Natural killer cell treated with Interleukin-12 subunit alpha and Interleukin-12 subunit beta and Interleukin-15 and Interleukin-18, amount 100 ng/mL, for 72 hours (primary cell): ENCODE results near the gene ACO2. TPM values are rescaled to one million over a fixed set of nuclear protein-coding genes. Genes with fewer than 3 reads are reported as not detected.

Experiments used
- ATAC-seq, 2 donors: fragments of 150-1000 bp; cut with Tn5 transposase in 1 of 2; sonication (Bioruptor Pico), chemical (Tn5 transposase) in 1 of 2; 2 replicates each; pipeline ENCODE4 v1.10.0; 2021
- DNase-seq: peaks from one replicate; pipeline ENCODE4 v3.0.0; 2022; ENCODE audit warnings: low spot score
- H3K27ac Mint-ChIP-seq, 2 donors: 1 replicate in 1 of 2; 2 replicates in 1 of 2; pipeline ENCODE4 v1.8.0; 2022; ENCODE audit warnings: mixed read lengths in 2 of 2, mild to moderate bottlenecking in 1 of 2, moderate library complexity in 1 of 2
- H3K27me3 Mint-ChIP-seq, 2 donors: 1 replicate in 1 of 2; 2 replicates in 1 of 2; pipeline ENCODE4 v1.8.0; 2022; ENCODE audit warnings: mixed read lengths in 2 of 2
- H3K36me3 Mint-ChIP-seq: one replicate; pipeline ENCODE4 v1.8.0; 2022; ENCODE audit warnings: mixed read lengths
- H3K4me1 Mint-ChIP-seq, 2 donors: 1 replicate in 1 of 2; 2 replicates in 1 of 2; pipeline ENCODE4 v1.8.0; 2022; ENCODE audit warnings: low read depth in 2 of 2, mixed read lengths in 2 of 2, mild to moderate bottlenecking in 1 of 2
- H3K4me3 Mint-ChIP-seq: one replicate; pipeline ENCODE4 v1.8.0; 2022; ENCODE audit warnings: mixed read lengths
- H3K9me3 Mint-ChIP-seq: 2 replicates; pipeline ENCODE4 v1.8.0; 2022; ENCODE audit warnings: mixed read lengths
- total RNA-seq, 2 donors: library from RNA; stranded (reverse); gene quantifications; one replicate each; pipeline ENCODE4 v1.2.3, GENCODE V29; 2022

Gene ACO2
- total RNA-seq, 2 donors from 2014 or later, result 109 to 113 TPM

- no peaks in the 10 kb centered on the region for H3K27me3 Mint-ChIP-seq
- ATAC-seq (peak; percentile 60 to 71), DNase-seq (no peak)
- H3K4me3 Mint-ChIP-seq, result no peak overlapping the region
- peaks cover 0 to 9% of the 10 kb centered on the region in 2 donors for H3K4me1 Mint-ChIP-seq
- H3K9me3 Mint-ChIP-seq, result no peaks in the 10 kb centered on the region
- peaks cover 6% of the 10 kb centered on the region for H3K36me3 Mint-ChIP-seq
- no peak overlapping the region for H3K27ac Mint-ChIP-seq
These were observed 58.2 kb downstream of the ACO2 start for GRCh38 chr22:41526830-41527799.

- DNase-seq (no peak), ATAC-seq (no peak)
- Mint-ChIP-seq H3K27ac (no peak overlapping the region), H3K4me1 (peaks cover under 1 to 9% of the 10 kb centered on the region in 2 donors), H3K4me3 (no peak overlapping the region), H3K9me3 (no peaks in the 10 kb centered on the region), H3K36me3 (peaks cover 6% of the 10 kb centered on the region), H3K27me3 (no peaks in the 10 kb centered on the region)
These were observed 59.3 kb downstream of the ACO2 start for GRCh38 chr22:41528132-41528766.

DNA sequence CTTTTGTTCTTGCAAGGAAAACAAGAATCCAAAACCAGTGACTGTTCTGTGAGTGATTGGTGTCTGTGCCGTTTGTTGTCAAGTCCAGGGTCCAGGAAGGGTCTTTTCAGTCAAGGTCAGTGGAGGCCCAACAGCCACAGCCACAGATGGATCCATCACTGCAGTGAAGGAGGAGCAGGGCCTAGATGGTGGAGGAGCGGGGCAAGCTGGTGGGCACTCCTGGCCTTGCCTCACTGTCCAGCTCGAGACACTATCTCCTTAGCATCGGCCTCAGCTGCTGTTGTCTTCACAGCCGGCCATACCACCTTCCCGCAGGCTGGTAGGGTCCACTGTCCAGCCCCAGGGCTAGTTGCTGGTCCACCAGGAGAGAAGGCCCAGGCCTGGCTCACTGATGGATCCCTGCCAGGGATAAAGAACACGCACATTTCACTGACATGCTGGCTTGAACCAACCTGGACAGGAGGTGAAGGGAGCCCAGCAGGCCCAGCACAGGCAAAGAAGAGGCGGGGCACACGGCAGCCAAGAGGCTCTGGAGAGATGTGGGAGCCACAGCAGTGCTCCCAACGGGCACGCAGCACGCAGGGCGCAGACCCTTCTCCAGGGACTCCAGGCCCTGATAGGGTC lies 60.1 kb downstream of the ACO2 start:
- peaks cover 4 to 11% of the 10 kb centered on the region in 2 donors for H3K4me1 Mint-ChIP-seq
- H3K27ac Mint-ChIP-seq, result no peak overlapping the region

GRCh38 chr22:41530890-41531714 lies 62.2 kb downstream of the ACO2 start:
- H3K27me3 Mint-ChIP-seq, result no peaks in the 10 kb centered on the region
- peaks cover 4 to 9% of the 10 kb centered on the region in 2 donors for H3K4me1 Mint-ChIP-seq

More for the DNA sequence above, 60.1 kb downstream of the ACO2 start:
- peaks cover 6% of the 10 kb centered on the region for H3K36me3 Mint-ChIP-seq
- no peak for ATAC-seq
- no peaks in the 10 kb centered on the region for H3K9me3 Mint-ChIP-seq
- DNase-seq, result no peak
- H3K27me3 Mint-ChIP-seq, result no peaks in the 10 kb centered on the region
- no peak overlapping the region for H3K4me3 Mint-ChIP-seq

DNA sequence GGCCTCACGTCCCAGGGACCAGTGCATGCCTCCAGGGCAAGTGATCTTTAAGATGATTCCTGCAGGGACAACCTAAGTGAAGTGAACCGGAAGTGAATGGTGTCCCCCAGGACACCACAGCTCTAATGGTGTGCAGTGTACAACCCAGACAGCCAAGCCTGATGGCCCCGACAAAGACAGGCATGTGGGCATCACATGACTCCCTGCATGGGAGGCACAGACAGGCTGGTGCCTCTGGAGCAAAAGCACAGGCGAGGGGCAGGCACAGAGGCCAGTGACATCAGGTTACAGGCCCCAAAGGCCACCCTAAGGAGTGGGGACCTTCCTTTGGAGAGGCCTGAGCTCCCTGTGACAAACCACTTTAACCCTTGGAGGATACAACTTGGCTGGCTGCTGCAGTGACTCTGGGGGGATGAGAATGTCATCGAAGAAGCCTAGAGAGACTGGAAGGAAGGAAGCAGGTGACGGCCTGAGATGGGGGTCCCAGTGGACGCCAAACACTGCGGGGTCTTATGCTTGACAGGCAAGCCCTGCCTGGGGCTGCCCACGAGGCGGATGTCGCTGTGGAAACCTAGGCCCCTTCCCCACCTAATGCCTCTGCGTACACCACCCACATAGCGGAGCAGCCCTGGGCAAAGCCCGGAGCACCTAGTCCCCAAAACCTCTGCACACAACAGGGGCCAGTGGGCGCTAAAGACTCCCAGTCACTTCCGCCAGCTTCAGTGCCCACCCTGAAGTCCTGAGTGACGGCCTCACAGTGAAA lies 63.0 kb downstream of the ACO2 start:
- ATAC-seq (no peak), DNase-seq (no peak)
- Mint-ChIP-seq H3K4me3 (no peak overlapping the region), H3K4me1 (peaks cover 4 to 5% of the 10 kb centered on the region in 2 donors), H3K27ac (no peak overlapping the region), H3K36me3 (peaks cover 6% of the 10 kb centered on the region), H3K9me3 (no peaks in the 10 kb centered on the region), H3K27me3 (no peaks in the 10 kb centered on the region)

More at GRCh38 chr22:41530890-41531714, 62.2 kb downstream of the ACO2 start:
- DNase-seq (no peak), ATAC-seq (no peak)
- Mint-ChIP-seq H3K9me3 (no peaks in the 10 kb centered on the region), H3K4me3 (no peak overlapping the region), H3K36me3 (peaks cover 6% of the 10 kb centered on the region), H3K27ac (peak overlapping the region in 1 of 2 donors; percentile 43)

- peaks cover 6% of the 10 kb centered on the region for H3K36me3 Mint-ChIP-seq
- no peak overlapping the region for H3K4me3 Mint-ChIP-seq
- peaks cover 4 to 5% of the 10 kb centered on the region in 2 donors for H3K4me1 Mint-ChIP-seq
- ATAC-seq (peak; percentile 67 to 72), DNase-seq (peak; percentile 78)
- H3K9me3 Mint-ChIP-seq, result no peaks in the 10 kb centered on the region
- H3K27me3 Mint-ChIP-seq, result no peaks in the 10 kb centered on the region
- no peak overlapping the region for H3K27ac Mint-ChIP-seq
These were observed 64.2 kb downstream of the ACO2 start for GRCh38 chr22:41532908-41533825.

DNA sequence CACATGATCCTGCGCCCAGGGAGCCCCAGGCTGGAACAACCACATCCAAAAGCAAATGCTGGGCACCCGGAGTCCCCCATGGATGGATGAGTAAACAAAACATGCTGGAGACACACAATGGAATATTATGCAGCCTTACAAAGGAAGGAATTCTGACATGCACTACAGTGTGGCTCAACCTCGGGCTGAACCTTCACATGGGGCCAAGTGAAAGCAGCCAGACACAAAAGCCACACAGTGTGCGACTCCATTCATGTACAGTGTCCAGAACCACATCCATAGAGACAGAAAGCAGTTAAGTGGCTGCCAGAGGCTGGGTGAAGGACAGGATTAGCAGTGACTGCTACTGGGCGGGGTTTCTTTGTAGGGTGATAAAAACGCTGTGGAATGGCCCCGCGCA lies 65.3 kb downstream of the ACO2 start:
- H3K36me3 Mint-ChIP-seq, result no peaks in the 10 kb centered on the region
- H3K27ac Mint-ChIP-seq, result no peak overlapping the region
- H3K9me3 Mint-ChIP-seq, result no peaks in the 10 kb centered on the region
- DNase-seq, result no peak
- no peaks in the 10 kb centered on the region for H3K27me3 Mint-ChIP-seq
- H3K4me1 Mint-ChIP-seq, result peaks cover 4 to 5% of the 10 kb centered on the region in 2 donors
- no peak for ATAC-seq
- no peak overlapping the region for H3K4me3 Mint-ChIP-seq

DNA sequence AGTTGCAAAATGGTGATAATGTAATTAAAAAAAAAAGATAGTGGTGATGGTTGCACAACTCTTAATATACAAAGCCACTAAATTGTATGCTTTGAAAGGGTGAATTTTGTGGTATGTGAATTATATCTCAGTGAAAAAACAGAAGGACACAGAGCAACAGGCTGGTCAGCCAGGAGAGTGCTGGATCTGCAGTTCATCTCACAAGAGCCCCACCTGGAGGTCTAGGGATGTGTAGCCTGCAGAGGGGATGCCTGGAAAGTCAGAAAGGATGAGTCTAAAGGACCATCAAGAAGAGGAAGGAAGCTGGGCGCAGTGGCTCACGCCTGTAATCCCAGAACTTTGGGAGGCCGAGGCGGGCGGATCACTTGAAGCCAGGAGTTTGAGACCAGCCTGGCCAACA lies 66.3 kb downstream of the ACO2 start:
- Mint-ChIP-seq H3K36me3 (no peaks in the 10 kb centered on the region), H3K9me3 (no peaks in the 10 kb centered on the region), H3K27me3 (no peaks in the 10 kb centered on the region), H3K4me1 (peaks cover 4 to 11% of the 10 kb centered on the region in 2 donors), H3K4me3 (no peak overlapping the region), H3K27ac (no peak overlapping the region)
- no peak for ATAC-seq
- DNase-seq, result no peak

- no peaks in the 10 kb centered on the region for H3K36me3 Mint-ChIP-seq
- H3K4me1 Mint-ChIP-seq, result peaks cover 11 to 17% of the 10 kb centered on the region in 2 donors
- no peak for DNase-seq
- H3K27me3 Mint-ChIP-seq, result no peaks in the 10 kb centered on the region
- no peak overlapping the region for H3K27ac Mint-ChIP-seq
- H3K4me3 Mint-ChIP-seq, result no peak overlapping the region
- H3K9me3 Mint-ChIP-seq, result no peaks in the 10 kb centered on the region
- no peak for ATAC-seq
These were observed 68.3 kb downstream of the ACO2 start for GRCh38 chr22:41537203-41537602.

DNA sequence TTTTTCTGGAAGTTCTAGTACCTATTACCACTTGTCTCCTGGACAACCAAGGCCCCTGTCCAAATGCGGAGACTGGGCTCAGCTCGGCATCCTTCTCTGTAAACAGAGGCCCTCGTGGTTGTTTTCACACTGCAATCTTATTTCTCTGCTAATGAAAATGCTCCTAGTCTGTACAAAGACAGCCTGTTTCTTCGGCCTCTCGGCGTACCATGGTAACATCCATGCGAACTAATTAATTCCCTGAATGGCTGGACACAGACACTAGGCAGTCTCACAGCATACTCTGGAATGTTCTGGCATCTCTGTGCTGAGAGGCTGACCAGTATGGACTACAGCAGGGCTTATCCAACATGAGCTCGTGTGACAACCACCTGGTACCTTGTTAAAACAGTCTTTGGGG lies 69.7 kb downstream of the ACO2 start:
- Mint-ChIP-seq H3K4me3 (no peak overlapping the region), H3K36me3 (no peaks in the 10 kb centered on the region), H3K4me1 (peaks cover 17 to 24% of the 10 kb centered on the region in 2 donors), H3K27ac (no peak overlapping the region), H3K9me3 (no peaks in the 10 kb centered on the region), H3K27me3 (no peaks in the 10 kb centered on the region)
- DNase-seq, result no peak
- ATAC-seq, result no peak

GRCh38 chr22:41539146-41540005 lies 70.5 kb downstream of the ACO2 start:
- peaks cover 19 to 26% of the 10 kb centered on the region in 2 donors for H3K4me1 Mint-ChIP-seq
- no peak for DNase-seq
- no peaks in the 10 kb centered on the region for H3K9me3 Mint-ChIP-seq
- no peak overlapping the region for H3K27ac Mint-ChIP-seq
- H3K4me3 Mint-ChIP-seq, result no peak overlapping the region
- ATAC-seq, result no peak
- H3K36me3 Mint-ChIP-seq, result no peaks in the 10 kb centered on the region
- no peaks in the 10 kb centered on the region for H3K27me3 Mint-ChIP-seq
